GM23248 (cell line): Measurements from ENCODE around the gene MACROD2.

Experiments used
- EZH2 ChIP-seq: fragments of 200-600 bp; sonication (generic); IDR thresholded peaks from 2 replicates; pipeline ENCODE4 v1.6.1; 2018; ENCODE audit warnings: antibody characterized with exemption, mild to moderate bottlenecking; ENCODE audit not compliant: insufficient read depth, poor library complexity, severe bottlenecking
- EZH2phosphoT487 ChIP-seq: fragments of 200-600 bp; sonication (generic); IDR thresholded peaks from 2 replicates; pipeline ENCODE4 v1.6.1; 2018; ENCODE audit warnings: antibody characterized with exemption, moderate library complexity, mild to moderate bottlenecking, low read depth; ENCODE audit not compliant: insufficient read depth

GRCh38 chr20:15705975-15706374, 1710.7 kb downstream of the MACROD2 start:
- TF ChIP-seq EZH2 (no peak), EZH2phosphoT487 (no peak)
